ENCODE data around the gene PGAP6.

DNA sequence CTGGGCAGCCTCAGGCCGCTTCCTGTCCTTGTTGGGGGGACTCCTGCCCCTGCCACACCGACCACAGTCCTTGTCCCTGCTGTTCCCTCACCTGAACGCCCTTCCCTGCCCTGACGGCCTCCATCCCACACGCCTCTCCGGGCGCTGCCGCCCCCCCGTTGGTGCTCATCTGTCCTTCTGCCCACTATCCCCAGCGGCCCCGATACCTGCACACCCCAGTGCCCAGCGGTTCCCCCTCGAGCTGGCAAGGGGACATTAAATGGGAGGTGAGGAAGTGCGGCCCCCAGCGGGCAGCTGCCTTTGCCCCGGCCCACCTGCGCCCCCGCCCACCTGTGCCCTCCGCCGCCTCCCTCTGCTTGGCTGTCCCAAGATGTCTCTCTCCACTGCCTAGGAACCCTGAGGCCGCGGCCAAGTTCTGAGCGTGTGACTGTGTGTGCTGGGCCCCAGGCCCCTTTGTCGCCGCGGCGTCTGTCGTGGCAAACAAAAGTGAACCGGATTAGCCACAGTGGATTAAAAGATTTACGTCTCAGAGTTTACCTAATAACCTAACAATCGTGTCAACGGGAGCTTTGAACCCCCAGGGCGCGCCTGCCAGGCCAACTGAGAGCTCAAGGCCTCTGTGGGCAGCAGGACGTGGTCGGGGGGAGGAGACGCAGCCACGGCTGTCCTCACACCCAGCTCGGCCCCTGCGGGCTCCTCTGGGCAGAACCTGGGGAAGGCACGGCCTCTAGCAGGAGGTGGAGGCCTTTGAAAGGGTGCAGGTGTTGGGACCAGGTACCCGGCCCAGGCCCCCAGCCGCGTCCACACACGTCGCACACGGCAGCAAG, 21.7 kb downstream of the PGAP6 start:
- no peak for TF ChIP-seq SUZ12 (IDR thresholded peaks at IDR 0.05; ENCODE audit: extremely low read depth, insufficient read depth, insufficient read length)
- TF ChIP-seq YY1 (IDR thresholded peaks at IDR 0.05; ENCODE audit: insufficient read depth, insufficient read length): no peak
- TF ChIP-seq ZNF274 (IDR thresholded peaks at IDR 0.05; ENCODE audit: low read depth, low read length): no peak
